ENCODE results near the gene ZNF750.

- TF ChIP-seq, protein P1, sequence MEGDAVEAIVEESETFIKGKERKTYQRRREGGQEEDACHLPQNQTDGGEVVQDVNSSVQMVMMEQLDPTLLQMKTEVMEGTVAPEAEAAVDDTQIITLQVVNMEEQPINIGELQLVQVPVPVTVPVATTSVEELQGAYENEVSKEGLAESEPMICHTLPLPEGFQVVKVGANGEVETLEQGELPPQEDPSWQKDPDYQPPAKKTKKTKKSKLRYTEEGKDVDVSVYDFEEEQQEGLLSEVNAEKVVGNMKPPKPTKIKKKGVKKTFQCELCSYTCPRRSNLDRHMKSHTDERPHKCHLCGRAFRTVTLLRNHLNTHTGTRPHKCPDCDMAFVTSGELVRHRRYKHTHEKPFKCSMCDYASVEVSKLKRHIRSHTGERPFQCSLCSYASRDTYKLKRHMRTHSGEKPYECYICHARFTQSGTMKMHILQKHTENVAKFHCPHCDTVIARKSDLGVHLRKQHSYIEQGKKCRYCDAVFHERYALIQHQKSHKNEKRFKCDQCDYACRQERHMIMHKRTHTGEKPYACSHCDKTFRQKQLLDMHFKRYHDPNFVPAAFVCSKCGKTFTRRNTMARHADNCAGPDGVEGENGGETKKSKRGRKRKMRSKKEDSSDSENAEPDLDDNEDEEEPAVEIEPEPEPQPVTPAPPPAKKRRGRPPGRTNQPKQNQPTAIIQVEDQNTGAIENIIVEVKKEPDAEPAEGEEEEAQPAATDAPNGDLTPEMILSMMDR (optimal IDR thresholded peaks at IDR 0.05 in 1 of 3, IDR thresholded peaks at IDR 0.05 in 1 of 3, conservative IDR thresholded peaks at IDR 0.05 in 1 of 3; ENCODE audit: extremely low read depth in 1 of 3, insufficient read depth in 2 of 3, low read length in 3 of 3) = no peak
- no peak for TF ChIP-seq EZH2 (IDR thresholded peaks at IDR 0.05; ENCODE audit: low read length)
Measured at GRCh38 chr17:82793974-82794630, 45.7 kb downstream of the ZNF750 start.

All from keratinocyte (primary cell).